Measurements from ENCODE around the gene GCC1. TPM values are rescaled to one million over a fixed set of nuclear protein-coding genes. Genes with fewer than 3 reads are reported as not detected.

Gene GCC1
- total RNA-seq, 1 donor from 2014 or later = 6.8 TPM

GRCh38 chr7:127588697-127589482, 3.5 kb upstream of the GCC1 start:
- intact Hi-C loops (cut with micrococcal nuclease) = no loop called here
- Histone ChIP-seq H3K27ac (replicated peaks) (peak overlapping the region; percentile 94), H3K27me3 (ENCODE audit: low read depth) (no peaks in the 10 kb centered on the region), H3K36me3 (peaks cover 25% of the 10 kb centered on the region), H3K9me3 (replicated peaks) (no peaks in the 10 kb centered on the region), H3K4me1 (peaks cover 50% of the 10 kb centered on the region), H3K4me3 (peak overlapping the region; percentile 91)
- TF ChIP-seq CTCF (IDR thresholded peaks at IDR 0.05; ENCODE audit: borderline replicate concordance) = peak; percentile 40
- DNase-seq = peak; percentile 36

GRCh38 chr7:127588019-127588696, 2.8 kb upstream of the GCC1 start, which contains the start of gene ARF5:
TSS of gene ARF5 (plus strand) at chr7:127588411. CDS start at chr7:127588499, 88 bp downstream.
- H3K9me3 ChIP-seq (replicated peaks) = no peaks in the 10 kb centered on the region
- TF ChIP-seq CTCF (IDR thresholded peaks at IDR 0.05; ENCODE audit: borderline replicate concordance) = no peak
- peak within 1 kb of the TSS; percentile 91 for H3K4me3 ChIP-seq
- H3K36me3 ChIP-seq = peaks cover 25% of the 10 kb centered on the region
- intact Hi-C loops (cut with micrococcal nuclease) = no loop called here
- peaks cover 57% of the 10 kb centered on the region for H3K4me1 ChIP-seq
- H3K27ac ChIP-seq (replicated peaks) = peak within 1 kb of the TSS; percentile 94
- peak; percentile 90 for DNase-seq
- H3K27me3 ChIP-seq (ENCODE audit: low read depth) = no peaks in the 10 kb centered on the region

- intact Hi-C loops (cut with micrococcal nuclease) = no loop called here
- Histone ChIP-seq H3K9me3 (replicated peaks) (no peaks in the 10 kb centered on the region), H3K4me1 (peaks cover 63% of the 10 kb centered on the region), H3K27ac (replicated peaks) (peak overlapping the region; percentile 94), H3K4me3 (peak overlapping the region; percentile 91), H3K36me3 (peaks cover 28% of the 10 kb centered on the region), H3K27me3 (ENCODE audit: low read depth) (no peaks in the 10 kb centered on the region)
- no peak for TF ChIP-seq CTCF (IDR thresholded peaks at IDR 0.05; ENCODE audit: borderline replicate concordance)
- peak; percentile 25 for DNase-seq
These were observed 2.2 kb upstream of the GCC1 start for GRCh38 chr7:127587663-127588018.

GRCh38 chr7:127586346-127586745, 950 bp upstream of the GCC1 start:
- Histone ChIP-seq H3K9me3 (replicated peaks) (no peaks in the 10 kb centered on the region), H3K27me3 (ENCODE audit: low read depth) (no peaks in the 10 kb centered on the region), H3K36me3 (peaks cover 32% of the 10 kb centered on the region), H3K4me3 (peak overlapping the region; percentile 79), H3K27ac (replicated peaks) (peak overlapping the region; percentile 85), H3K4me1 (peaks cover 76% of the 10 kb centered on the region)
- TF ChIP-seq CTCF (IDR thresholded peaks at IDR 0.05; ENCODE audit: borderline replicate concordance) = no peak
- intact Hi-C loops (cut with micrococcal nuclease) = no loop called here
- no peak for DNase-seq

- H3K4me3 ChIP-seq = peak overlapping the region; percentile 79
- peaks cover 81% of the 10 kb centered on the region for H3K4me1 ChIP-seq
- intact Hi-C loops (cut with micrococcal nuclease) = no loop called here
These were observed 750 bp downstream of the GCC1 start for GRCh38 chr7:127584648-127585043.

More at GRCh38 chr7:127584648-127585043, 750 bp downstream of the GCC1 start:
- Histone ChIP-seq H3K36me3 (peaks cover 25% of the 10 kb centered on the region), H3K9me3 (replicated peaks) (no peaks in the 10 kb centered on the region), H3K27ac (replicated peaks) (peak overlapping the region; percentile 85), H3K27me3 (ENCODE audit: low read depth) (no peaks in the 10 kb centered on the region)
- no peak for DNase-seq
- no peak for TF ChIP-seq CTCF (IDR thresholded peaks at IDR 0.05; ENCODE audit: borderline replicate concordance)
